NCI-H748 treated with DMSO at 0.1 percent for 48 hours (cell line): ENCODE results near the gene TES.
A peak's percentile ranks its signal among the peaks of the same experiment; 100 is the strongest.

Experiments used
- DNase-seq: peaks from one replicate; lab custom pipeline; 2025; lab: John Stamatoyannopoulos, UW

TES gene

GRCh38 chr7:116222501-116222900 lies 12.2 kb downstream of the TES start:
- no peak for DNase-seq

GRCh38 chr7:116223588-116223987 lies 13.2 kb downstream of the TES start:
- DNase-seq, result no peak

- DNase-seq, result no peak
Observed at GRCh38 chr7:116224492-116225098, 14.3 kb downstream of the TES start.

- DNase-seq, result no peak
Observed at GRCh38 chr7:116225860-116226259, 15.5 kb downstream of the TES start.

GRCh38 chr7:116226664-116227063 lies 16.3 kb downstream of the TES start:
- DNase-seq, result no peak

- no peak for DNase-seq
Observed at GRCh38 chr7:116227678-116228239, 17.4 kb downstream of the TES start.

GRCh38 chr7:116228241-116228640 lies 17.9 kb downstream of the TES start:
- DNase-seq, result no peak

- DNase-seq, result no peak
Observed at GRCh38 chr7:116229366-116229765, 19.0 kb downstream of the TES start.

GRCh38 chr7:116230191-116231005 lies 20.1 kb downstream of the TES start:
- no peak for DNase-seq

GRCh38 chr7:116231543-116231942 lies 21.2 kb downstream of the TES start:
- DNase-seq, result no peak

GRCh38 chr7:116231949-116232348 lies 21.6 kb downstream of the TES start:
- no peak for DNase-seq

GRCh38 chr7:116232350-116232749 lies 22.0 kb downstream of the TES start:
- DNase-seq, result no peak

GRCh38 chr7:116232920-116233319 lies 22.6 kb downstream of the TES start:
- DNase-seq, result no peak

GRCh38 chr7:116234517-116235200 lies 24.3 kb downstream of the TES start:
- DNase-seq, result no peak

- DNase-seq, result no peak
Observed at GRCh38 chr7:116235380-116235779, 25.0 kb downstream of the TES start.

GRCh38 chr7:116236020-116236630 lies 25.8 kb downstream of the TES start:
- DNase-seq, result peak; percentile 19

GRCh38 chr7:116239020-116239419 lies 28.7 kb downstream of the TES start:
- DNase-seq, result no peak

- DNase-seq, result no peak
Observed at GRCh38 chr7:116239434-116239833, 29.1 kb downstream of the TES start.

- DNase-seq, result no peak
Observed at GRCh38 chr7:116240024-116240668, 29.8 kb downstream of the TES start.

- no peak for DNase-seq
Observed at GRCh38 chr7:116241291-116241690, 31.0 kb downstream of the TES start.

- DNase-seq, result no peak
Observed at GRCh38 chr7:116242178-116242577, 31.8 kb downstream of the TES start.

- DNase-seq, result no peak
Observed at GRCh38 chr7:116242759-116243158, 32.4 kb downstream of the TES start.
